Astrocyte (in vitro differentiated cells and primary cell): ENCODE results near the gene GLS.

Experiments
- EZH2 ChIP-seq: IDR thresholded peaks from 2 replicates; pipeline ENCODE4 v1.6.1; 2012; ENCODE audit warnings: mild to moderate bottlenecking, low read length, inconsistent platforms; ENCODE audit not compliant: insufficient read depth
- TF ChIP-seq, protein P1 (sequence below): IDR thresholded peaks from 2 replicates; pipeline ENCODE4 v1.5.1; 2011; ENCODE audit warnings: low read depth, mild to moderate bottlenecking, inconsistent platforms, low read length, moderate library complexity; ENCODE audit not compliant: insufficient read depth

DNA sequence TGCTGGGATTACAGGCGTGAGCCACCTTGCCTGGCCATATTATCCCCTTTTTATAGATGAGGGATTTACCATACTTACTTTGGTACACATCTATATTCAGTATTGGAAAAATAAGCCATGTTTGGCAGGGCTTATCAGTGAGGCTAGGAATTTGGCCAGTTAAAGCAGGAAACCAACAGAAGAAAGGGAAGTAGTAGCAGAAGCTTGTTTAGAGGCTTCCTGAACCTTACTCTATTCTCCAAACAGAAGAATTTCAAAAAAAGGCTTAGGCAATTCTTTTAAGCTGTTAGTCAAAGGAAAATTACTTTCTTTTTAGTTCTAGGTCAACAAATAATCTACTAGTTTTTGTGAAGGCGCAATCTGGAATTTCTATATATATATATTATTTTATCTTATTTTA lies 3.2 kb upstream of the GLS start:
- TF ChIP-seq, protein P1, sequence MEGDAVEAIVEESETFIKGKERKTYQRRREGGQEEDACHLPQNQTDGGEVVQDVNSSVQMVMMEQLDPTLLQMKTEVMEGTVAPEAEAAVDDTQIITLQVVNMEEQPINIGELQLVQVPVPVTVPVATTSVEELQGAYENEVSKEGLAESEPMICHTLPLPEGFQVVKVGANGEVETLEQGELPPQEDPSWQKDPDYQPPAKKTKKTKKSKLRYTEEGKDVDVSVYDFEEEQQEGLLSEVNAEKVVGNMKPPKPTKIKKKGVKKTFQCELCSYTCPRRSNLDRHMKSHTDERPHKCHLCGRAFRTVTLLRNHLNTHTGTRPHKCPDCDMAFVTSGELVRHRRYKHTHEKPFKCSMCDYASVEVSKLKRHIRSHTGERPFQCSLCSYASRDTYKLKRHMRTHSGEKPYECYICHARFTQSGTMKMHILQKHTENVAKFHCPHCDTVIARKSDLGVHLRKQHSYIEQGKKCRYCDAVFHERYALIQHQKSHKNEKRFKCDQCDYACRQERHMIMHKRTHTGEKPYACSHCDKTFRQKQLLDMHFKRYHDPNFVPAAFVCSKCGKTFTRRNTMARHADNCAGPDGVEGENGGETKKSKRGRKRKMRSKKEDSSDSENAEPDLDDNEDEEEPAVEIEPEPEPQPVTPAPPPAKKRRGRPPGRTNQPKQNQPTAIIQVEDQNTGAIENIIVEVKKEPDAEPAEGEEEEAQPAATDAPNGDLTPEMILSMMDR: no peak
- no peak for TF ChIP-seq EZH2
